D721Med (cell line): ENCODE results near the gene DNAJB9.
"Not testable (repeated sequence)": the region's sequence is repeated elsewhere in the genome, so short reads cannot be mapped to it uniquely, and the experiment has no call there.

ENCODE experiments used
- DNase-seq: peaks from one replicate; pipeline ENCODE4 v3.0.0; 2011; ENCODE audit warnings: low spot score; ENCODE audit not compliant: insufficient read length
- FAIRE-seq: peaks from 2 replicates; lab custom pipeline; 2011; peaks lifted over from hg19 to GRCh38; lab: Jason Lieb, UNC
- CTCF ChIP-seq: IDR thresholded peaks from 2 replicates; pipeline ENCODE4 v1.5.1; 2012; ENCODE audit warnings: mild to moderate bottlenecking, control low read depth; ENCODE audit not compliant: insufficient read depth; ENCODE audit errors: missing control alignments

Gene DNAJB9

GRCh38 chr7:108529341-108529740 is 40.3 kb upstream of the DNAJB9 start:
- peak; percentile 81 for FAIRE-seq
- peak; percentile 27 for DNase-seq

GRCh38 chr7:108533712-108534111 is 36.0 kb upstream of the DNAJB9 start:
- TF ChIP-seq CTCF = no peak
- DNase-seq (no peak), FAIRE-seq (no peak)

More at GRCh38 chr7:108529341-108529740, 40.3 kb upstream of the DNAJB9 start:
- TF ChIP-seq CTCF = no peak

GRCh38 chr7:108535257-108535656 is 34.4 kb upstream of the DNAJB9 start:
- DNase-seq = no peak
- TF ChIP-seq CTCF = no peak
- FAIRE-seq = no peak

- no peak for TF ChIP-seq CTCF
- FAIRE-seq (no peak), DNase-seq (no peak)
Measured at GRCh38 chr7:108535744-108536143, 33.9 kb upstream of the DNAJB9 start.

GRCh38 chr7:108537229-108537628 is 32.4 kb upstream of the DNAJB9 start:
- no peak for TF ChIP-seq CTCF
- DNase-seq (no peak), FAIRE-seq (no peak)

GRCh38 chr7:108538236-108538635 is 31.4 kb upstream of the DNAJB9 start:
- not testable (repeated sequence) for FAIRE-seq, DNase-seq

GRCh38 chr7:108538685-108539084 is 31.0 kb upstream of the DNAJB9 start:
- FAIRE-seq, DNase-seq: not testable (repeated sequence)

- DNase-seq = no peak
- FAIRE-seq = no peak
- no peak for TF ChIP-seq CTCF
Measured at GRCh38 chr7:108541478-108541877, 28.2 kb upstream of the DNAJB9 start.

GRCh38 chr7:108548141-108548896 is 21.4 kb upstream of the DNAJB9 start:
- peak; percentile 61 for FAIRE-seq
- DNase-seq = not testable (repeated sequence)

GRCh38 chr7:108556665-108557064 is 13.0 kb upstream of the DNAJB9 start:
- not testable (repeated sequence) for FAIRE-seq, DNase-seq
